Esophagus muscularis mucosa (tissue), 4 donors: ENCODE results near the gene LYPD6B. TPM values are rescaled to one million over a fixed set of nuclear protein-coding genes. Genes with fewer than 3 reads are reported as not detected.

ENCODE experiments used
- DNase-seq: peaks from one replicate; pipeline ENCODE4 v3.0.0-alpha.2; 2017; ENCODE audit errors: extremely low spot score
- H3K27ac ChIP-seq, 4 donors: fragments of 200-600 bp; sonication (generic); replicated peaks in 1 of 4; 1 replicate in 3 of 4; 2 replicates in 1 of 4; pipeline ENCODE4 v1.5.1; 2016 to 2019; ENCODE audit warnings: mild to moderate bottlenecking in 1 of 4
- H3K27me3 ChIP-seq, 4 donors: fragments of 200-600 bp; sonication (generic); one replicate each; pipeline versions ENCODE4 v1.5.1 to v1.6.0; 2016 to 2019
- H3K36me3 ChIP-seq, 4 donors: fragments of 200-600 bp; sonication (generic); one replicate each; pipeline ENCODE4 v1.5.1; 2016 to 2019
- H3K4me1 ChIP-seq, 4 donors: fragments of 200-600 bp; sonication (generic); one replicate each; pipeline ENCODE4 v1.5.1; 2016 to 2019
- H3K4me3 ChIP-seq, 4 donors: fragments of 200-600 bp; sonication (generic); 1 replicate in 2 of 4; 2 replicates in 2 of 4; pipeline ENCODE4 v1.5.1; 2016 to 2019; ENCODE audit warnings: mild to moderate bottlenecking in 4 of 4, moderate library complexity in 1 of 4
- H3K9me3 ChIP-seq, 4 donors: fragments of 200-600 bp; sonication (generic); 1 replicate in 3 of 4; 2 replicates in 1 of 4; pipeline ENCODE4 v1.5.1; 2016 to 2019
- CTCF ChIP-seq, 3 experiments: fragments of 200-600 bp in 2 of 3; fragments of 450-650 bp in 1 of 3; sonication (generic) in 2 of 3; IDR thresholded peaks; one replicate each; pipeline ENCODE4 v1.5.1; 2017 to 2019; ENCODE audit warnings: antibody characterized with exemption in 3 of 3, mild to moderate bottlenecking in 2 of 3, moderate library complexity in 1 of 3
- EP300 ChIP-seq: sonication (generic); formaldehyde crosslinking; IDR thresholded peaks from one replicate; pipeline ENCODE4 v1.6.1; 2017; ENCODE audit warnings: antibody characterized with exemption
- POLR2A ChIP-seq: fragments of 450-650 bp; IDR thresholded peaks from one replicate; pipeline ENCODE4 v1.6.1; 2017; ENCODE audit warnings: antibody characterized with exemption, moderate library complexity, mild to moderate bottlenecking, low read depth
- POLR2AphosphoS5 ChIP-seq, 2 donors: sonication (generic); formaldehyde crosslinking; IDR thresholded peaks; one replicate each; pipeline ENCODE4 v1.6.1; 2017; ENCODE audit warnings: antibody characterized with exemption in 2 of 2
- WGBS: methylation state at CpG from one replicate; pipeline ENCODE4 v1.1.5; 2018; 5-methylcytosine and 5-hydroxymethylcytosine counted together
- intact Hi-C: fragments of 100-400 bp; cut with DNase I; formaldehyde crosslinking; loops from one replicate; pipeline ENCODE4 v1.15.1; 2023
- total RNA-seq, 4 donors: library from RNA; depleted of rRNA; stranded (reverse); fragments of >200 nt; gene quantifications; one replicate each; pipeline versions ENCODE4 v1.1.0 to v1.2.1, GENCODE V29; 2016

LYPD6B gene
- total RNA-seq, 4 donors from 2014 or later, result not detected

GRCh38 chr2:149170911-149171310 lies 132.4 kb downstream of the LYPD6B start:
- H3K27ac ChIP-seq, result no peak overlapping the region
- DNase-seq, result no peak

GRCh38 chr2:149173220-149173619 lies 134.7 kb downstream of the LYPD6B start:
- H3K36me3 ChIP-seq, result no peaks in the 10 kb centered on the region
- no peaks in the 10 kb centered on the region for H3K4me1 ChIP-seq
- TF ChIP-seq POLR2AphosphoS5 (IDR thresholded peaks at IDR 0.05) (no peak), POLR2A (no peak), EP300 (no peak), CTCF (IDR thresholded peaks at IDR 0.05) (no peak)
- H3K27me3 ChIP-seq, result no peaks in the 10 kb centered on the region
- no peak overlapping the region for H3K27ac ChIP-seq
- H3K9me3 ChIP-seq, result no peaks in the 10 kb centered on the region
- DNase-seq, result no peak
- intact Hi-C loops, result no loop called here
- 82% methylated on average over 3 of the region's 3 CpGs for WGBS
- H3K4me3 ChIP-seq, result no peak overlapping the region

More at GRCh38 chr2:149170911-149171310, 132.4 kb downstream of the LYPD6B start:
- WGBS, result 74% methylated on average over 3 of the region's 3 CpGs
- Histone ChIP-seq H3K9me3 (no peaks in the 10 kb centered on the region), H3K4me1 (no peaks in the 10 kb centered on the region), H3K4me3 (no peak overlapping the region), H3K36me3 (no peaks in the 10 kb centered on the region), H3K27me3 (no peaks in the 10 kb centered on the region)
- TF ChIP-seq POLR2A, result no peak
- TF ChIP-seq POLR2AphosphoS5 (IDR thresholded peaks at IDR 0.05), result no peak
- TF ChIP-seq CTCF (IDR thresholded peaks at IDR 0.05), result no peak
- intact Hi-C loops, result no loop called here

- WGBS, result 98% methylated on average over 2 of the region's 2 CpGs
- intact Hi-C loops, result no loop called here
- no peak for DNase-seq
- H3K27me3 ChIP-seq, result no peaks in the 10 kb centered on the region
- no peak overlapping the region for H3K4me3 ChIP-seq
- H3K9me3 ChIP-seq, result no peaks in the 10 kb centered on the region
- no peaks in the 10 kb centered on the region for H3K4me1 ChIP-seq
- TF ChIP-seq POLR2A (no peak), EP300 (no peak), POLR2AphosphoS5 (IDR thresholded peaks at IDR 0.05) (no peak), CTCF (IDR thresholded peaks at IDR 0.05) (no peak)
- H3K36me3 ChIP-seq, result no peaks in the 10 kb centered on the region
- H3K27ac ChIP-seq, result no peak overlapping the region
These were observed 137.5 kb downstream of the LYPD6B start for GRCh38 chr2:149175956-149176355.

GRCh38 chr2:149178612-149179011 lies 140.1 kb downstream of the LYPD6B start:
- Histone ChIP-seq H3K4me3 (no peak overlapping the region), H3K27me3 (no peaks in the 10 kb centered on the region), H3K36me3 (no peaks in the 10 kb centered on the region), H3K27ac (no peak overlapping the region), H3K9me3 (no peaks in the 10 kb centered on the region), H3K4me1 (no peaks in the 10 kb centered on the region)
- intact Hi-C loops, result no loop called here
- TF ChIP-seq EP300, result no peak
- DNase-seq, result no peak
- 90% methylated on average over 5 of the region's 5 CpGs for WGBS

GRCh38 chr2:149180226-149180875 lies 141.9 kb downstream of the LYPD6B start:
- WGBS, result 75% methylated on average over 9 of the region's 9 CpGs
- no peak for TF ChIP-seq CTCF (IDR thresholded peaks at IDR 0.05)
- no peak for TF ChIP-seq POLR2AphosphoS5 (IDR thresholded peaks at IDR 0.05)
- no peak for TF ChIP-seq EP300
- H3K27ac ChIP-seq, result no peak overlapping the region
- H3K27me3 ChIP-seq, result no peaks in the 10 kb centered on the region
- intact Hi-C loops, result no loop called here
- H3K4me1 ChIP-seq, result no peaks in the 10 kb centered on the region
- no peaks in the 10 kb centered on the region for H3K36me3 ChIP-seq
- no peak overlapping the region for H3K4me3 ChIP-seq
- DNase-seq, result peak; percentile 37
- H3K9me3 ChIP-seq, result no peaks in the 10 kb centered on the region
